WTC11 (cell line): ENCODE measurements around the gene THOP1.

Experiments
- ESRRA ChIP-seq: sonication (generic); formaldehyde crosslinking; IDR thresholded peaks from 2 replicates; pipeline ENCODE4 v1.8.1; 2022; ENCODE audit warnings: mild to moderate bottlenecking, missing genetic modification reagents, borderline replicate concordance
- FOXK1 ChIP-seq: sonication (generic); formaldehyde crosslinking; IDR thresholded peaks from 2 replicates; pipeline ENCODE4 v1.8.0; 2022; ENCODE audit warnings: mild to moderate bottlenecking, moderate library complexity, missing genetic modification reagents
- MXD4 ChIP-seq: fragments of 250-450 bp; sonication (Bioruptor Pico); IDR thresholded peaks from 2 replicates; pipeline ENCODE4 v1.8.0; 2021; ENCODE audit warnings: mild to moderate bottlenecking, moderate library complexity, borderline replicate concordance
- NR2C2 ChIP-seq: sonication (generic); formaldehyde crosslinking; IDR thresholded peaks from 2 replicates; pipeline ENCODE4 v1.8.0; 2022; ENCODE audit warnings: mild to moderate bottlenecking, missing genetic modification reagents
- ZBTB43 ChIP-seq: sonication (generic); formaldehyde crosslinking; IDR thresholded peaks from 2 replicates; pipeline ENCODE4 v1.8.1; 2023; ENCODE audit warnings: mild to moderate bottlenecking, missing genetic modification reagents
- TF ChIP-seq, protein P1 (sequence below): fragments of 200-600 bp; IDR thresholded peaks from 2 replicates; pipeline ENCODE4 v1.8.0; 2022; ENCODE audit warnings: antibody characterized with exemption
- TF ChIP-seq, protein P2 (sequence below): sonication (generic); formaldehyde crosslinking; IDR thresholded peaks from 2 replicates; pipeline ENCODE4 v1.8.0; 2023; ENCODE audit warnings: missing genetic modification reagents

DNA sequence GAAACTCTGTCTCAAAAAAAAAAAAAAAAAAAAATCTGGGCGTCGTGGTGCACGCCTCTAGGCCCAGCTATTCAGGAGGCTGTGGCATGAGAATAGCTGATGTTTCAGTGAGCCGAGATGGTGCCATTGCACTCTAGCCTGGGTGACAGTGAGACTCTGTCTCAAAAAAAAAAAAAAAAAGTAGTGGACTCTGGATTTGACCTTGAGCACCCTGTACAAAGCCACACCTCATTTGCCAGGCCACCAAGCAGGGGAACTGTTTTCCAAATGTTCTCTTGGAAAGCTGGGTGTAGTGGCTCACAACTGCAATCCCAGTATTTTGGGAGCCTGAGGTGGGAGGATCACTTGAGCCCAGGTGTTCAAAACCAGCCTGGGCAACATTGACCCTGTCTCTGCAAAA, 52.1 kb downstream of the THOP1 start:
- TF ChIP-seq ESRRA (no peak), ZBTB43 (CRISPR knock-in tag) (no peak), NR2C2 (CRISPR knock-in tag) (no peak), FOXK1 (CRISPR knock-in tag) (no peak), MXD4 (CRISPR knock-in tag) (no peak)
- TF ChIP-seq, protein P1, sequence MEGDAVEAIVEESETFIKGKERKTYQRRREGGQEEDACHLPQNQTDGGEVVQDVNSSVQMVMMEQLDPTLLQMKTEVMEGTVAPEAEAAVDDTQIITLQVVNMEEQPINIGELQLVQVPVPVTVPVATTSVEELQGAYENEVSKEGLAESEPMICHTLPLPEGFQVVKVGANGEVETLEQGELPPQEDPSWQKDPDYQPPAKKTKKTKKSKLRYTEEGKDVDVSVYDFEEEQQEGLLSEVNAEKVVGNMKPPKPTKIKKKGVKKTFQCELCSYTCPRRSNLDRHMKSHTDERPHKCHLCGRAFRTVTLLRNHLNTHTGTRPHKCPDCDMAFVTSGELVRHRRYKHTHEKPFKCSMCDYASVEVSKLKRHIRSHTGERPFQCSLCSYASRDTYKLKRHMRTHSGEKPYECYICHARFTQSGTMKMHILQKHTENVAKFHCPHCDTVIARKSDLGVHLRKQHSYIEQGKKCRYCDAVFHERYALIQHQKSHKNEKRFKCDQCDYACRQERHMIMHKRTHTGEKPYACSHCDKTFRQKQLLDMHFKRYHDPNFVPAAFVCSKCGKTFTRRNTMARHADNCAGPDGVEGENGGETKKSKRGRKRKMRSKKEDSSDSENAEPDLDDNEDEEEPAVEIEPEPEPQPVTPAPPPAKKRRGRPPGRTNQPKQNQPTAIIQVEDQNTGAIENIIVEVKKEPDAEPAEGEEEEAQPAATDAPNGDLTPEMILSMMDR, result no peak
- TF ChIP-seq, protein P2, sequence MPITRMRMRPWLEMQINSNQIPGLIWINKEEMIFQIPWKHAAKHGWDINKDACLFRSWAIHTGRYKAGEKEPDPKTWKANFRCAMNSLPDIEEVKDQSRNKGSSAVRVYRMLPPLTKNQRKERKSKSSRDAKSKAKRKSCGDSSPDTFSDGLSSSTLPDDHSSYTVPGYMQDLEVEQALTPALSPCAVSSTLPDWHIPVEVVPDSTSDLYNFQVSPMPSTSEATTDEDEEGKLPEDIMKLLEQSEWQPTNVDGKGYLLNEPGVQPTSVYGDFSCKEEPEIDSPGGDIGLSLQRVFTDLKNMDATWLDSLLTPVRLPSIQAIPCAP, result no peak
